ENCODE data around the gene PYCARD. TPM values are rescaled to one million over a fixed set of nuclear protein-coding genes. Genes with fewer than 3 reads are reported as not detected.

The PYCARD gene
- total RNA-seq, 1 donor from 2014 or later, result 88.2 TPM

- peaks cover 52% of the 10 kb centered on the region for H3K36me3 ChIP-seq (ENCODE audit: control insufficient read depth, insufficient read depth, low read length)
- FAIRE-seq (no peak), DNase-seq (ENCODE audit: low read depth) (no peak)
- H3K4me3 ChIP-seq (ENCODE audit: low read depth, low read length), result no peak overlapping the region
- no peaks in the 10 kb centered on the region for H3K27me3 ChIP-seq (ENCODE audit: control insufficient read depth, insufficient read depth, low read length)
- TF ChIP-seq CTCF (IDR thresholded peaks at IDR 0.05; ENCODE audit: insufficient read depth, low read length, severe bottlenecking), result no peak
Observed at GRCh38 chr16:31184888-31185287, 17.7 kb downstream of the PYCARD start.

GRCh38 chr16:31183432-31184428 is 18.8 kb downstream of the PYCARD start:
- FAIRE-seq, result no peak
- no peaks in the 10 kb centered on the region for H3K27me3 ChIP-seq (ENCODE audit: control insufficient read depth, insufficient read depth, low read length)
- no peak overlapping the region for H3K4me3 ChIP-seq (ENCODE audit: low read depth, low read length)
- no peak for TF ChIP-seq CTCF (IDR thresholded peaks at IDR 0.05; ENCODE audit: insufficient read depth, low read length, severe bottlenecking)
- H3K36me3 ChIP-seq (ENCODE audit: control insufficient read depth, insufficient read depth, low read length), result peaks cover 44% of the 10 kb centered on the region
- DNase-seq (ENCODE audit: low read depth), result no peak

GRCh38 chr16:31182391-31182790 is 20.2 kb downstream of the PYCARD start:
- no peaks in the 10 kb centered on the region for H3K27me3 ChIP-seq (ENCODE audit: control insufficient read depth, insufficient read depth, low read length)
- FAIRE-seq (no peak), DNase-seq (ENCODE audit: low read depth) (no peak)
- H3K36me3 ChIP-seq (ENCODE audit: control insufficient read depth, insufficient read depth, low read length), result peaks cover 35% of the 10 kb centered on the region
- peak overlapping the region; percentile 96 for H3K4me3 ChIP-seq (ENCODE audit: low read depth, low read length)
- no peak for TF ChIP-seq CTCF (IDR thresholded peaks at IDR 0.05; ENCODE audit: insufficient read depth, low read length, severe bottlenecking)

GRCh38 chr16:31181102-31181830 is 21.3 kb downstream of the PYCARD start:
- no peak for FAIRE-seq
- TF ChIP-seq CTCF (IDR thresholded peaks at IDR 0.05; ENCODE audit: insufficient read depth, low read length, severe bottlenecking), result no peak
- H3K36me3 ChIP-seq (ENCODE audit: control insufficient read depth, insufficient read depth, low read length), result peaks cover 26% of the 10 kb centered on the region
- no peaks in the 10 kb centered on the region for H3K27me3 ChIP-seq (ENCODE audit: control insufficient read depth, insufficient read depth, low read length)
- H3K4me3 ChIP-seq (ENCODE audit: low read depth, low read length), result peak overlapping the region; percentile 96
- peak; percentile 35 for DNase-seq (ENCODE audit: low read depth)

- FAIRE-seq (no peak), DNase-seq (ENCODE audit: low read depth) (peak; percentile 51)
- H3K4me3 ChIP-seq (ENCODE audit: low read depth, low read length), result peak within 1 kb of the TSS; percentile 96
- no peak for TF ChIP-seq CTCF (IDR thresholded peaks at IDR 0.05; ENCODE audit: insufficient read depth, low read length, severe bottlenecking)
- H3K27me3 ChIP-seq (ENCODE audit: control insufficient read depth, insufficient read depth, low read length), result no peaks in the 10 kb centered on the region
- peaks cover 19% of the 10 kb centered on the region for H3K36me3 ChIP-seq (ENCODE audit: control insufficient read depth, insufficient read depth, low read length)
Observed at GRCh38 chr16:31179747-31180459, 22.7 kb downstream of the PYCARD start, which contains the start of gene FUS. TSS of gene FUS (plus strand) at chr16:31180139. CDS start at chr16:31180215, 76 bp downstream.
